KG1 (cell line): ENCODE measurements around the gene SLC4A1AP.

Source experiments
- DNase-seq: peaks from one replicate; lab custom pipeline; 2025; lab: John Stamatoyannopoulos, UW

SLC4A1AP gene

GRCh38 chr2:27741673-27742072 lies 78.0 kb downstream of the SLC4A1AP start:
- DNase-seq = no peak

GRCh38 chr2:27742571-27742970 lies 78.9 kb downstream of the SLC4A1AP start:
- DNase-seq = no peak
